Chondrocyte (in vitro differentiated cells): ENCODE data around the gene CD3D. TPM values are rescaled to one million over a fixed set of nuclear protein-coding genes. Genes with fewer than 3 reads are reported as not detected.

Experiments used
- DNase-seq: peaks from one replicate; pipeline ENCODE4 v3.0.0; 2021; ENCODE audit warnings: mixed read lengths, low spot score
- H3K27ac Mint-ChIP-seq: one replicate; pipeline ENCODE4 v1.8.0; 2021; ENCODE audit warnings: mild to moderate bottlenecking, moderate library complexity, mixed read lengths; ENCODE audit not compliant: unreplicated experiment
- H3K27me3 Mint-ChIP-seq: 2 replicates; pipeline ENCODE4 v1.8.0; 2021; ENCODE audit warnings: low read depth, mixed read lengths
- H3K36me3 Mint-ChIP-seq: 2 replicates; pipeline ENCODE4 v1.8.0; 2021; ENCODE audit warnings: low read depth, mixed read lengths
- H3K4me1 Mint-ChIP-seq: 2 replicates; pipeline ENCODE4 v1.8.0; 2021; ENCODE audit warnings: low read depth, mild to moderate bottlenecking, mixed read lengths
- H3K4me3 Mint-ChIP-seq: one replicate; pipeline ENCODE4 v1.8.0; 2021; ENCODE audit warnings: mild to moderate bottlenecking, moderate library complexity, mixed read lengths; ENCODE audit not compliant: unreplicated experiment
- H3K9me3 Mint-ChIP-seq: 2 replicates; pipeline ENCODE4 v1.8.0; 2021; ENCODE audit warnings: low read depth, mixed read lengths
- CTCF ChIP-seq: fragments of 200-600 bp; sonication (generic); IDR thresholded peaks from 2 replicates; pipeline ENCODE4 v1.5.0; 2021; ENCODE audit warnings: antibody characterized with exemption, mild to moderate bottlenecking, moderate library complexity
- total RNA-seq: library from RNA; stranded (reverse); gene quantifications from 3 replicates; pipeline ENCODE4 v1.2.1, GENCODE V29; 2021

CD3D gene
- total RNA-seq, 1 donor from 2014 or later: not detected

GRCh38 chr11:118375978-118376377 is 33.5 kb upstream of the CD3D start:
- H3K36me3 Mint-ChIP-seq: peaks cover 44% of the 10 kb centered on the region
- no peak for DNase-seq
- no peak for TF ChIP-seq CTCF

GRCh38 chr11:118374729-118375128 is 32.2 kb upstream of the CD3D start:
- Mint-ChIP-seq H3K27me3 (no peaks in the 10 kb centered on the region), H3K36me3 (peaks cover 52% of the 10 kb centered on the region), H3K4me3 (no peak overlapping the region), H3K4me1 (no peaks in the 10 kb centered on the region), H3K27ac (no peak overlapping the region), H3K9me3 (no peaks in the 10 kb centered on the region)
- no peak for TF ChIP-seq CTCF
- DNase-seq: no peak

More at GRCh38 chr11:118375978-118376377, 33.5 kb upstream of the CD3D start:
- Mint-ChIP-seq H3K9me3 (no peaks in the 10 kb centered on the region), H3K27ac (no peak overlapping the region), H3K4me3 (no peak overlapping the region), H3K27me3 (no peaks in the 10 kb centered on the region), H3K4me1 (no peaks in the 10 kb centered on the region)

GRCh38 chr11:118373871-118374270 is 31.4 kb upstream of the CD3D start:
- no peak overlapping the region for H3K27ac Mint-ChIP-seq
- no peak for TF ChIP-seq CTCF
- DNase-seq: no peak
- H3K27me3 Mint-ChIP-seq: no peaks in the 10 kb centered on the region
- no peaks in the 10 kb centered on the region for H3K4me1 Mint-ChIP-seq
- peaks cover 51% of the 10 kb centered on the region for H3K36me3 Mint-ChIP-seq
- no peaks in the 10 kb centered on the region for H3K9me3 Mint-ChIP-seq
- no peak overlapping the region for H3K4me3 Mint-ChIP-seq

GRCh38 chr11:118373263-118373662 is 30.8 kb upstream of the CD3D start:
- TF ChIP-seq CTCF: no peak
- no peaks in the 10 kb centered on the region for H3K4me1 Mint-ChIP-seq
- no peaks in the 10 kb centered on the region for H3K27me3 Mint-ChIP-seq
- DNase-seq: no peak
- H3K4me3 Mint-ChIP-seq: no peak overlapping the region
- no peaks in the 10 kb centered on the region for H3K9me3 Mint-ChIP-seq
- H3K36me3 Mint-ChIP-seq: peaks cover 52% of the 10 kb centered on the region
- H3K27ac Mint-ChIP-seq: no peak overlapping the region

GRCh38 chr11:118370774-118371173 is 28.3 kb upstream of the CD3D start:
- Mint-ChIP-seq H3K4me3 (no peak overlapping the region), H3K9me3 (no peaks in the 10 kb centered on the region), H3K36me3 (peaks cover 46% of the 10 kb centered on the region), H3K27ac (no peak overlapping the region), H3K4me1 (no peaks in the 10 kb centered on the region), H3K27me3 (no peaks in the 10 kb centered on the region)
- no peak for DNase-seq
- no peak for TF ChIP-seq CTCF
